Fibroblast of skin of right biceps (primary cell): ENCODE data around the gene SERPINA10.
"Not testable (repeated sequence)": the region's sequence is repeated elsewhere in the genome, so short reads cannot be mapped to it uniquely, and the experiment has no call there.

ENCODE experiments used
- DNase-seq: peaks from one replicate; pipeline ENCODE4 v3.0.0-alpha.2; 2013

Gene SERPINA10

DNA sequence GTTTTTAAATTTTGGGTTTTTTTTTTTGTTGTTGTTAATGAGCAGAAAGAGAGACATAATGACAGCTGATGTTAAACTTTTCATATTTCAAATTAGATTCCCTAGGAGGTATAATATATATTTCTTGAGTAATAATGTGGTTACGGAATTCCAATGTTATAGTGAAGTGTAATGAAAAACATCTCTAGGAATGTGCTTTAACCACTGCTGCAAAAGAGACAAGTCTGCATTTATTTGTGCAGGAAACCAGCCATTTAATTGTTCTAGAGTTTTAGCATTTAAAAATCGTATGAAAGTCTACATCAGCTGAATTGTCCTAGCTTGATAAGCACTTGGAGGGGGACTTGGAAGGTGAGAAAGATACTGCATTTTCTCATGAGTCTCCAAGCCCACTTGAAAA, 14.3 kb downstream of the SERPINA10 start:
- DNase-seq, result peak; percentile 72

DNA sequence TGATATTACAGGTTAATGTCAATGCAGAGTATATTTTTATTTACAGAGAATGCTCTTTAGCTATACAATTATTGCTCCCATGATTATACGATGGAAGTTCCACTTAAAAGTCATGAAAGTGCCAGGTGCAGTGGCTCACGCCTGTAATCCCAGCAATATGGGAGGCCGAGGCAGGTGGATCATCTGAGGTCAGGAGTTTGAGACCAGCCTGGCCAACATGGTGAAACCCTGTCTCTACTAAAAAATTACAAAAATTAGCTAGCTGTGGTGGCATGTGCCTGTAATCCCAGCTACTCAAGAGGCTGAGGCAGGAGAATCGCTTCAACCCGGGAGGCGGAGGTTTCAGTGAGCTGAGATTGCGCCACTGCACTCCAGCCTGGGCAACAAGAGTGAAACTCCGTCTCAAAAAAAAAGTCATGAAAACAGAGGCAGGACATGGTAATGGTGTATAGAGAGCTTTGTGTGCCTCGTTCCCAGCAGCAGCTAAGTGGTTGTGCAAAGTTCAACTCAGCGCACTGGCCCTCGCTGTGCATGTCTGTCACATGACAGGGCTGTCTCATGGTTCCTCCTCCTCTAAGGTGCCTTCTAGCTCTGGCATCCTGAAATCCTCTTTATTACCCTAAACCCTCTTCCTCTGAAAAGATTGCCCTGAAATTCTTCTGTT, 16.0 kb downstream of the SERPINA10 start:
- DNase-seq, result not testable (repeated sequence)

- no peak for DNase-seq
Observed at GRCh38 chr14:94269156-94269555, 23.9 kb downstream of the SERPINA10 start.

DNA sequence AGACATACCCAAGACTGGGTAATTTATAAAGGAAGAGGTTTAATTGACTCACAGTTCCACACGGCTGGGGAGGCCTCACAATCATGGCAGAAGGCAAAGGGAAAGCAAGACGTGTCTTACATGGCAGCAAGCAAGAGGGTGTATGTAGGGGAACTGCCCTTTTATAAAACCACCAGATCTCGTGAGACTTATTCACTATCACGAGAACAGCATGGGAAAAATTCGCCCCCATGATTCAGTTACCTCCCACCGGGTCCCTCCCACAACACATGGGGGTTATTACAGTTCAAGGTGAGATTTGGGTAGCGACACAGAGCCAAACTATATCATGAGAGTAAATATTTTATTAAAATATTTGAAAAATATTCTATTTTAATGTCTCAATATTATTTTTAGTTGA, 24.5 kb downstream of the SERPINA10 start:
- DNase-seq, result not testable (repeated sequence)

DNA sequence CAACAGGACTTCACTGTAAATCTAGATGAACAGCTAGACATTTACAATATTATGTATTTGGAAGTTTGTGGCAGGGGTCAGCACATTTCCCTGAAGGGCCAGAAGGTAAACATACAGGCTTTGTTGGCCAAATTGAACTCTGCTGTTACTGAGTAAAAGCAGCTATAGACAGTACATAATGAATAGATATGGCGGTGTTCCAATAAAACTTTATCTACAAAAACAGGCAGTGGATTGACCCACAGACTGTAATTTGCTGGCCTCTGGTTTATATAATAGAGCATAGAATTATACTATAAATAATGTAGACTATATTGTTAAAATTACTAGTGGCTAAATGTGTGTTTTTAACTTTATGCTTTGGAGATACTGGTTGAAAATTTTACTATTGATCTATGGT, 25.7 kb downstream of the SERPINA10 start:
- no peak for DNase-seq

DNA sequence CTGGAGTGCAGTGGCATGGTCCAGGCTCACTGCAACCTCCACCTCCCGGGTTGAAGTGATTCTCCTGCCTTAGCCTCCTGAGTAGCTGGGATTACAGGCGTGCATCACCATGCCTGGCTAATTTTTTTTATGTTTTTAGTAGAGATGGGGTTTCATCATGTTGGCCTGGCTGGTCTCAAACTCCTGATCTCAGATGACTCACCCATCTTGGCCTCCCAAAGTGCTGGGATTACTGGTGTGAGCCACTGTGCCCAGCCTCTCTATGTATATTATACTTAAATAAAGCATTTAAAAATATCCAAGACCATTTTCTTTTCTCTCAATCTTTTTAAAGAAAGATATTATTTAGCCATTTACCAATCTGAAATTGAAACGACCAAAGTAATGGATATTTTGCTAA, 28.9 kb downstream of the SERPINA10 start:
- DNase-seq, result not testable (repeated sequence)

DNA sequence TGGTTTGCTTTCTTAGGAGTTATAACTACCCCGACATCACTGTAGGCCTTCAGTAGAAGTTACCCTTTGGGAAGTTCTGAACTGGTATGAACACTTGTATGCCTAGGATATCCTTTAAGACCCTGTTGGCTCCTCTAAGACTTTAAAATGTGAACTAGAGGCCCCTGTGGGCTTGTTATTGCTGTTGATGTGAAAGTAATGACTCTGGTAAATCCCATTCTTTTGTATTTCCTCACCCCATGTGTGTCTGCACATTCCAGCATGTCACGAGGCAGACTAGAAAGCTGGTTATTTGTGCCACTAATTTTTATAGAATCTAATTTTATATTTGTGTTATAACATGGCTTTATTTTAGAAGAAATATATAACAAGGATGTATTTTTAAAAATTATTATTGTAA, 48.9 kb downstream of the SERPINA10 start:
- DNase-seq, result no peak

- DNase-seq, result no peak
Observed at GRCh38 chr14:94239406-94239805, 53.7 kb downstream of the SERPINA10 start.

- no peak for DNase-seq
Observed at GRCh38 chr14:94237983-94238382, 55.1 kb downstream of the SERPINA10 start.

- DNase-seq, result no peak
Observed at GRCh38 chr14:94237046-94237445, 56.0 kb downstream of the SERPINA10 start.
